Measurements from ENCODE around the gene SLC25A20.
"Not testable (repeated sequence)": the region's sequence is repeated elsewhere in the genome, so short reads cannot be mapped to it uniquely, and the experiment has no call there.

Gene SLC25A20

DNA sequence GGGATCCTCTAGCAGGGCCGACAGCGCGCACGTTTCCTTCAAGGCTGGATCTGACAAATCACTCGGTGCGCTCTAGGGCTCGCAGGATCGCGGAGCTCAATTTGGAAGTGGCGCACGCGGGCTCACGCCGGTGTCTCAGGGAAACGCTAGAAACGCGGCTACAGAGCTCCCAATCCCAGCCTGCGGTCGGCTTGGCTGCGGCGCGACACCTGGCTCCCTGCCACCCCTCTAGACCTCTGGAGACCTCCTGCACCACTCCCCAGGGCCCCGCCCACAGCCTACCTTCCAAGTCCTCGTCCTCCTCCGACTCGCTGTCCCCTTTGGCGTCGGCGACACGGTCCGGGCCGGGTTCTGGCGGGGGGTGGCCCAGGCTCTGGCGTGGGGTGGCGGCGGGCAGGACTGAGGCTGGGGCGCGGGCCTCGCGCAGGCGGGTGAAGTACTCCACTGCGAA lies 51.6 kb downstream of the SLC25A20 start:
- DNase-seq (ENCODE audit: low read depth in 3 of 3) = peak; percentile 21 to 46 (median 27)

DNA sequence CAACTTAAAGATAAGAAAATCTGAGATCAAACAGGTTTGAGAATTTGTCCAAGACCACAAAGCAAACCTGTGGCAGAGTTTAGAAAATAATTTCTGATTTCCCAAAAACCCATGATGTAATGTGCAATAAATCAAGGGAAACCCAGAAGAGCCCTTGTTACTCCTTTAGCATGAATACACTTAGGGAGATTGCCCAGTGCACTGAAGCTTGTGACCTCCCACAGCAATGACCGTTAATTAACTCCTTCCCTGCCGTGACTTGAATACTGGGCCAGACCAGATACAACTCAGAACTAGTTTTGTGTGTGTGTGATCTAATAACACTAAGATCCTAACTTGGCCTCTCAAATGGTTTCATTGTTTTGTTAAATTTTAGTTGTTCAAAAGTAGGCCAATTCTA lies 53.5 kb downstream of the SLC25A20 start:
- DNase-seq (ENCODE audit: low read depth in 3 of 3) = no peak

DNA sequence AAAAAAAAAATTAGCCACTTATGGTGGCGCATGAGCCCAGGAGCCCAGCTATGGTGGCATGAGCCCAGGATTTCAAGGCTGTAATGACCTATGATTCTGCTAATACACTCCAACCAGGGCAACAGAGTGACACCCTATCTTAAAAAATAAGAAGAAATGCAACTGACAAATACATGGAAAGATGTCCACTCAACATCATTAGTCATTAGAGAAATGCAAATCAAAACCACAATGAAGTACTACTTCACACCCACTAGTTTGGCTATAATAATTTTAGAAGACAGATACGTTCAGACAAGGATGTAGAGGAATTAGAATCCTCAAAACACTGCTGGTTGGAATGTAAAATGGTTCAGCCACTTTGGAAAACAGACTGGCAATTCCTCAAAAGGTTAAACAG lies 61.5 kb downstream of the SLC25A20 start:
- no peak for DNase-seq (ENCODE audit: low read depth in 3 of 3)

DNA sequence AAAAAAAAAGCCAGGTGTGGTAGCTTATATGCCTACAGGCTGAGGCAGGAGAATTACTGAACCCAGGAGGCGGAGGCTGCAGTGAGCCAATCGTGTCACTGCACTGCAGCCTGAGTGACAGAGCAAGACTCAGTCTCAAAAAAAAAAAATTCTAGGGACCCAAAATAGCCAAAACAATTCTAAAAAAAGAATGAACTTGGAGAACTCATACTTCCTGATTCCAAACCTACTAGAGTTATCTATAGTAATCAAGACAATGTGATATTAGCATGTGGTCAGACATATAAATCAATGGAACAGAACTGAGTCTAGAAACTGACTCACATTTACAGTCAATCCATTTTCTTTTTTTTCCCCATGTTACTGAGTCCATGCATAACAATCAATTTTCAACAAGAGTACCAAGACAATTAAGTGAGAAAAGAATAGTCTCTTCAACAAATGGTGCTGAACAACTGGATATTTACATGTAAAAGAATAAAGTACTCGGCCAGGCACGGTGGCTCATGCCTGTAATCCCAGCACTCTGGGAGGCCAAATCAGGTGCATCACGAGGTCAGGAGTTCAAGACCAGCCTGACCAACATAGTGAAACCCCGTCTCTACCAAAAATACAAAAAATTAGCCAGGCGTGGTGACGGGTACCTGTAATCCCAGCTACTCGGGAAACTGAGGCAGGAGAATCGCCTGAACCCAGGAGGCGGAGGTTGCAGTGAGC lies 62.9 kb downstream of the SLC25A20 start:
- DNase-seq (ENCODE audit: low read depth in 3 of 3) = no peak

DNA sequence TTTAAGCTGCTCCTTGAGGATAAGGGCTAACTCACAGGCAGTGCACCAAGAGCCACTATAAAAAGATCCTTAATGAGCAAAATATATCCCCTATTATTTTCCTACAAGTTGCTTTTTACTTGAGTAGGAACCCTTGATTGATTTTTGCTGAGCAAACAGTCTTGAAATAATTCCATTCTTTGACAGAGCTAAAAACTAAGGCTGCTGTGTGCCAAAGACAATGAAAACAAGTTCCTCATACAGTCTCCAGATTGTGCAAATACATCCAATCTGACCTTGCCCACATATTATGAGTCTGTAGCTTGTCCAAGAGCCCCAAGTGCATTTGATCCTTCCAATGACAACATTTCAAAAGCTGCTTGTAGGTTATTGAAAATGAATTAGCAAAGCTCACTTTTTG lies 66.0 kb downstream of the SLC25A20 start:
- DNase-seq (ENCODE audit: low read depth in 3 of 3) = no peak

DNA sequence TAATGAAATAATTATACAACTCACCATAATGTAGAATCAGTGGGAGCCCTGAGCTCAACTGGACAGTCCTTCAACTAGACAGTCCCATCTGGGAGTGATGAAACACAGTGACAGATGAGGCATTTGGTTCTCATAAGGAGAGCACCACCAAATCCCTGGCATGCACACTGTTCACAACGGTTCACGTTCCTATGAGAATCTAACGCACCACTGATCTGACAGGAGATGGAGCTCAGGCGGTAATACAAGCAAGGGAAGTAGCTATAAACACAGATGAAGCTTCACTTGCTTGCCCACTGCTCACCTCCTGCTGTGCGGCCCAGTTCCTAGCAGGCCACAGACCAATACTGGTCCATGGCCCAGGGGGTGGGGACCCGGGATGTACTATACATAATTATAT lies 68.0 kb downstream of the SLC25A20 start:
- DNase-seq (ENCODE audit: low read depth in 3 of 3) = no peak

DNA sequence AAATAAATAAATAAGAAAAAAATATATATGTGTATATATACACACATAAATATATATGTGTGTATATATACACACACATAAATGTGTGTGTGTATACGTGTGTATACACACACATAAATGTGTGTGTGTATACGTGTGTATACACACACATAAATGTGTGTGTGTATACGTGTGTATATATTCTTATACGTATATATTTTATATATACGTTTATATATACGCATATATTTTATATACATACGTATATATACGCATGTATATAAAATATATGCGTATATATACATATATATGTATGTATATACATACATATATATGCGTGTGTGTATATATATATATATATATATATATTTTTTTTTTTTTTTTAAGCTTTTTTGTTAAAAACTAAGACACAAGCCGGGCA lies 69.2 kb downstream of the SLC25A20 start:
- DNase-seq (ENCODE audit: low read depth in 3 of 3) = not testable (repeated sequence)

DNA sequence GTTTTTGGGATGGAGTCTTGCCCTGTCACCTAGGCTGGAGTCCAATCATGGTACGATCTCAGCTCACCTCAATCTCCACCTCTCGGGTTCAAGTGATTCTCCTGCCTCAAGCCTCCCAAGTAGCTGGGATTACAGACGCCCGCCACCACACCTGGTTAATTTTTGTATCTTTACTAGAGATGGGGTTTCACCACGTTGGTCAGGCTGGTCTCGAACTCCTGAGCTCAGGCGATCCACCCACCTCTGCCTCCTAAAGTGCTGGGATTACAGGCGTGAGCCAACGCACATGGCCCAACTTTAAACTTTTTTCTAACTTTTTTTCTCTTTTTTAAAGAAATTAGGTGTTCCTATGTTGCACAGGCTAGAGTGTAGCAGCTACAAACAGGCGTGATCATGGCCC lies 70.8 kb downstream of the SLC25A20 start:
- DNase-seq (ENCODE audit: low read depth in 3 of 3) = not testable (repeated sequence)

DNA sequence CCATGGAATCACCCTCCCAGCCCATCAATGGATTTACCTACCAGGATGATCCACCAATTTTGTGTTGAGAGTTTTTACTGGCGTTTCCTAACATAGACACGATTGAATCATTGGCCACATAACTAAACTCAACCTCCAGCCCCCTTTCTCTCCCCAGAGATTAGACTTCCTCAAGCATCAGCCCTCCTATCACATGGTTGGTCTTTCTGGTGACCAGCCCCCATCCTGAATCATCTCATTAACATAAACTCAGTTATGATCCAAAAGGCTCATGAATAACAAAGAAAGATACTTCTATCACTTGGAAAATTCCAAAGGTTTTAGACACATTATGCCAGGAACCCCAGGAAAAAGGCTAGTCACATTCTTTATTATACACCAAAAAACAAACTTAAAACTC lies 72.2 kb downstream of the SLC25A20 start:
- DNase-seq (ENCODE audit: low read depth in 3 of 3) = no peak

DNA sequence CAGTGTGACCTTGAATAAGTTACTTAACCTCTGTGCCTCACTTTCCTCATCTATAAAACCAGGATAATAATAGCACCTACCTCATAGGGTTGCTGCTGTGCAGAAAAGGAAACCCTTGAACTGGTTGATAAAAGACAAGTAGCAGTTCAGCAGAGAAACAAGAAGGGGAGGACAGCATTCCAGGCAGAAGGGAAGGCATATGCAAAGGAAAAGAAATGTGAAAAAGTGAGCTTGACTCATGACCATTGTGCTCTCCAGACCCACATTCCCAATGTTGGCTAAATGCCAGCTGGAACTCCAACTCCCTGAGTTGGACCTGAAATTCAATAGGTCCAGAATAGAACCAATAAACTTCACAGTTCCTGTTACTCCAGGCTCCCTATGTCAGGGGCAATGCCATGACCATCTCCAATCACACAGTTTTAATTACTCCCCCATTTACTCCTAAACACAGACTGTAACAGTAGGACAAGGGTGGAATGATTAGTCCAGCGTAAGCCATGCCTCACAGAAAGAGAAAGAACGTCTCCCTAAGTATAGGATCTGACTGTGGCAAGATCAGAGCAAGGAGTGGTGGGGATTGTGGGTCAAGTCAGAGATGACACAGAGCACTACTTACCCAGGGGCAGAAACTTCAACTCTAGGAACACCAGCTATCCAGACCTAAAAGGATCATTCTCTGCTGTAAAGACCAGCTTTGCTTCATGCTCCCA lies 77.9 kb downstream of the SLC25A20 start:
- DNase-seq (ENCODE audit: low read depth in 3 of 3) = no peak

DNA sequence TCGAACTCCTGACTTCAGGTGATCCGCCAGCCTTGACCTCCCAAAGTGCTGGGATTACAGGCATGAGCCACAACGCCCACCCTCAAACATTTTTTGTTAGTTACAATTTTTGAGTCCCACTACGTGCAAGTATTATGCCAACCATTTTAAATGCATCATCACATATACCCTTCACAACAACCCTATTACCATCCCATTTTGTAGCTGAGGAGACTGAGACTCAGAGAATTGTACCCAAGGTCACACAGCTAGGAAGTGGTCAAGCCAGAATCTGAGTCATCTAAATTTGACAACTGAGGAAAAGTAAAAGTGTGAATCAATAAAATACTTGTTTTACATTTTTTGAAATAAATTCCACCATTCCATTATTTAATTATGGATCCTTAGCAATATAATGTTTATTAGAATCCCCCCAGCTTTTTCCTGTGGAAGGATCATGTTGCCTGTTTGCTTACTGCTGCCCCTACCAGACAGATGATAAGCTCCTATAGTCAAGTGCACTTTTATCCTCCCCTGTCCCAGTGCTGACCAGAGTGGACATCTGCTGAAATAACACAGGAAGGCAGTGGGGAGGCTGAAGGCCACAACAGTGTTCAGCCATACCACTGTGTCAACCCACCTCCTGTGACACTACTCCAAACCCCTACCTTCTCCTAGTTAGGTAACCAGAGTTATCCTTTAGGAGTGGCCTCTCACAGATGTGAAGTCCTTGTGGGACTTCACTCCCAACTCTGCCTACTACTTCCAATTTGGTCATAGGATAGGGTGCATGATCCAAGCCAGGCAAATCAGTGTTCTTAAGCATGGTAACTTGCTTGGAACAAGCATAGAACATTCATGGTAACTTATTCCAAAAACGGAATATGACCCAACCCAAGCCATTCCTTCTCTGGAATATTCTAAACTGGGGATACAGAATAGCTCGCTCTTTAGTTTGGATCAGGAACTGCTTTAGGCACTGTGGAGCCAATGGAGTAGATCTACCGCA lies 79.2 kb downstream of the SLC25A20 start:
- no peak for DNase-seq (ENCODE audit: low read depth in 3 of 3)

DNA sequence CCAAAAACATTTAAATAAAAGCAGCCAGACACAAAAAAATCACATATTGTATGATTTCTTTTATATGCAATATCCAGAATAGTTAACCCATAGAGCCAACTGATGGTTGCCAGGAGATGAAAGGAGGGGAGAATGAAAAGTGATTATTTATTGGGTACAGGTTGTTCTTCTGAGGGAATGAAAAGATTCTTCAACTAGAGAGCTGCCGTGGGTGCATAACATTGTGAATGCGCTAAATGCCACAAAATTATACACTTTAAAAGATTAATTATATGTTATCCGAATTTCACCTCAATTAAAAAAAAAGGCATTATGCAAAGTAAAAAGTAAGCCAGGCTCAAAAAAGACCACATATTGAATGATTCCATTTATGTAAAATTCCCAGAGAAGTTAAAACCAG lies 87.2 kb downstream of the SLC25A20 start:
- no peak for DNase-seq (ENCODE audit: low read depth in 3 of 3)
